NB4 (cell line): ENCODE data around the gene GINS1.

Source experiments
- CTCF ChIP-seq: IDR thresholded peaks from one replicate; pipeline ENCODE4 v1.5.1; 2012; ENCODE audit warnings: low read depth, low read length
- MYC ChIP-seq: IDR thresholded peaks from 2 replicates; pipeline ENCODE4 v1.6.1; 2011; ENCODE audit warnings: low read depth, low read length
- POLR2A ChIP-seq: IDR thresholded peaks from 2 replicates; pipeline ENCODE4 v1.6.1; 2011; ENCODE audit warnings: mild to moderate bottlenecking; ENCODE audit not compliant: insufficient read length; ENCODE audit errors: extremely low read depth
- TF ChIP-seq, protein P1 (sequence below): IDR thresholded peaks from 2 replicates; pipeline ENCODE4 v1.6.1; 2011; ENCODE audit warnings: low read depth, low read length

DNA sequence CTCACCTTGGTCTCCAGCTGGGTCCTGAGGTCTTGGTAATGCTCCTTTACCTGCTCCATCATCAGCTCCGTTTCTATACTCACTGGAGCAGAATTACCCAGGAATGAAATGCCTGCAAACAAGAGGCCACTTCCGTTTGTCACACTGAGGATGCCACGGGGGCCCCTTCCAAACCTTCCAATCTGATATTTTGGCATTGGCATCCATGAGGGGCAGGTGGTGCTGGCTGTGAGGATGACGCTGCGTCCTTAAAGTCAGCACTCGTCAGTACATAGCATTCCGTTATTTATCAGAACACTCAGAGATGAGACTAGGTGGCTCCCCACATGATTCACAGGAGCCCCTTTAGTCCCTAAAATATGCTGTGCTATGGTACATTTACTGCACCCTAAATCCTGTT is 72.7 kb downstream of the GINS1 start:
- TF ChIP-seq CTCF, result no peak
- TF ChIP-seq POLR2A, result no peak
- TF ChIP-seq, protein P1, sequence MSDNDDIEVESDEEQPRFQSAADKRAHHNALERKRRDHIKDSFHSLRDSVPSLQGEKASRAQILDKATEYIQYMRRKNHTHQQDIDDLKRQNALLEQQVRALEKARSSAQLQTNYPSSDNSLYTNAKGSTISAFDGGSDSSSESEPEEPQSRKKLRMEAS, result no peak
- no peak for TF ChIP-seq MYC
